NCI-H146 (cell line): Measurements from ENCODE around the gene PSME3.
"Not testable (repeated sequence)": the region's sequence is repeated elsewhere in the genome, so short reads cannot be mapped to it uniquely, and the experiment has no call there.

ENCODE experiments used
- DNase-seq: peaks from one replicate; lab custom pipeline; 2025; lab: John Stamatoyannopoulos, UW

The PSME3 gene

DNA sequence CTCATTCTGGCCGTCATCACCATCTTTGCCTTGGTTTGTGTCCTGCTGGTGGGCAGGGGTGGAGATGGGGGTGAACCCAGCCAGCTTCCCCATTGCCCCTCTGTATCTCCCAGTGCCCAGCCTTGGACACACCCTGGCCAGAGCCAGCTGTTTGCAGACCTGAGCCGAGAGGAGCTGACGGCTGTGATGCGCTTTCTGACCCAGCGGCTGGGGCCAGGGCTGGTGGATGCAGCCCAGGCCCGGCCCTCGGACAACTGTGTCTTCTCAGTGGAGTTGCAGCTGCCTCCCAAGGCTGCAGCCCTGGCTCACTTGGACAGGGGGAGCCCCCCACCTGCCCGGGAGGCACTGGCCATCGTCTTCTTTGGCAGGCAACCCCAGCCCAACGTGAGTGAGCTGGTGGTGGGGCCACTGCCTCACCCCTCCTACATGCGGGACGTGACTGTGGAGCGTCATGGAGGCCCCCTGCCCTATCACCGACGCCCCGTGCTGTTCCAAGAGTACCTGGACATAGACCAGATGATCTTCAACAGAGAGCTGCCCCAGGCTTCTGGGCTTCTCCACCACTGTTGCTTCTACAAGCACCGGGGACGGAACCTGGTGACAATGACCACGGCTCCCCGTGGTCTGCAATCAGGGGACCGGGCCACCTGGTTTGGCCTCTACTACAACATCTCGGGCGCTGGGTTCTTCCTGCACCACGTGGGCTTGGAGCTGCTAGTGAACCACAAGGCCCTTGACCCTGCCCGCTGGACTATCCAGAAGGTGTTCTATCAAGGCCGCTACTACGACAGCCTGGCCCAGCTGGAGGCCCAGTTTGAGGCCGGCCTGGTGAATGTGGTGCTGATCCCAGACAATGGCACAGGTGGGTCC is 18.4 kb downstream of the PSME3 start:
- not testable (repeated sequence) for DNase-seq

DNA sequence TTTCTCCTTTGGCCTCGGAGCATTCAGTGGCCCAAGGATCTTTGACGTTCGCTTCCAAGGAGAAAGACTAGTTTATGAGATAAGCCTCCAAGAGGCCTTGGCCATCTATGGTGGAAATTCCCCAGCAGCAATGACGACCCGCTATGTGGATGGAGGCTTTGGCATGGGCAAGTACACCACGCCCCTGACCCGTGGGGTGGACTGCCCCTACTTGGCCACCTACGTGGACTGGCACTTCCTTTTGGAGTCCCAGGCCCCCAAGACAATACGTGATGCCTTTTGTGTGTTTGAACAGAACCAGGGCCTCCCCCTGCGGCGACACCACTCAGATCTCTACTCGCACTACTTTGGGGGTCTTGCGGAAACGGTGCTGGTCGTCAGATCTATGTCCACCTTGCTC is 19.2 kb downstream of the PSME3 start:
- DNase-seq = no peak

DNA sequence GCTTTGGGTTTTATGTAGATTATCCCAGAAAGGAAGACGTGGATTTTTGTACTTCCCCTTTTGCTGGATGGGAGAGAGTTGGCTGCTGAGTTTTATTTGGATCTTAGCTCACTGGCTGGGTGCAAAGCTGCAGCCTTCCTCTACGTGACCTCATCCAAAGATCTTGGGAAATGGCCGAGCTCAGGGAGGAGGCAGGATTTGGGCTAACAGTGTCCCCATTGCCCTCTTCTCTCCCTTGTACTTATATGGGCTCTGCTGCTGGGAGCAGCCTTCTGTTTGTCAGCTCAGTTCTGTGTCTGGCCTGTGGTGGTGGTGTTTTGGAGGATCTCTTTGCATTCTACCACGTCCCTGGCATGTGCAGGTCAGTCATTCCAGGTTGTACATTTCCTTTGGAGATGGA is 19.8 kb downstream of the PSME3 start:
- no peak for DNase-seq

- DNase-seq = no peak
These were observed 20.4 kb downstream of the PSME3 start for GRCh38 chr17:42853597-42853967.

DNA sequence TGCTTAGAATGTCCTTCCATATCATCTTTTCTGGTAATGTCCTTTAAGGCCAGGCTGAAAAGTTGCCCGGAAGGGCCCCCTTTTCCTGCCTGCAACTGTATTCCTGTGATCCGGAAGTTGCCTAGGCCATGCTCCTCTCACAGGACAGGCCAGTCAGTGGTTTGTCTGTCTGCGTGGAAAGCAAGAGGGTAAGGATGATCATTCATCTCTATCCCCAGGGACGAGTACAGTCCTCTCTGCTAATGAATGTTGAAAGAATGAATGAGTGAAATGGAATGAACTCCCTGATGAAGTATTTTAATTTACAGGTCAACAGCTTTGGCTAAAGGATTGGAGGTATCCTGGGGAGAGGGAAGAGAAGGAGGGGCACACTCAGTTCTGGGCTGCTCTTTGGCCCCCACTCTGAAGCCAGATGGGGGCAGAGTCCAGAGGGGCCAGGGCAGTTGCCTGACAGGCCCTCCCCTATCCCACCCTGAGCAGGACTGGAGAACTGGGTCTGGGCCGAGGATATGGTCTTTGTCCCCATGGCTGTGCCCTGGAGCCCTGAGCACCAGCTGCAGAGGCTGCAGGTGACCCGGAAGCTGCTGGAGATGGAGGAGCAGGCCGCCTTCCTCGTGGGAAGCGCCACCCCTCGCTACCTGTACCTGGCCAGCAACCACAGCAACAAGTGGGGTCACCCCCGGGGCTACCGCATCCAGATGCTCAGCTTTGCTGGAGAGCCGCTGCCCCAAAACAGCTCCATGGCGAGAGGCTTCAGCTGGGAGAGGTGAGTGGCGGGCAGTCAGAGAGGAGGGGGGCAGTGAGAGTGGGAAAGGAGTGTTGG is 21.0 kb downstream of the PSME3 start:
- no peak for DNase-seq

- DNase-seq = no peak
These were observed 21.9 kb downstream of the PSME3 start for GRCh38 chr17:42855048-42855596.

GRCh38 chr17:42856093-42856492 is 22.9 kb downstream of the PSME3 start:
- not testable (repeated sequence) for DNase-seq

DNA sequence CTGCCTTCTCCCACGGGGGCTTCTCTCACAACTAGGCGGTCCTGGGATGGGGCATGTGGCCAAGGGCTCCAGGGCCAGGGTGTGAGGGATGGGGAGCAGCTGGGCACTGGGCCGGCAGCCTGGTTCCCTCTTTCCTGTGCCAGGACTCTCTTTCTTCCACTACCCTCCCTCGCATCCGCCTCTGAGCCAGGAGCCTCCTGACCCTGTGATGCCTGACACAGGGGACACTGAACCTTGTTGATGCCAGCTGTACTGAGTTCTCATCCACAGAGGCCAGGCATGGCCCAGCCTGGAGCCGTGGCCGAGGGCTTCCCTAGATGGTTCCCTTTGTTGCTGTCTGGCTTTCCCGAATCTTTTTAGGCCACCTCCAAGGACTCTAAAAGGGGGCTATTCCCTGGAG is 23.3 kb downstream of the PSME3 start:
- DNase-seq = not testable (repeated sequence)

DNA sequence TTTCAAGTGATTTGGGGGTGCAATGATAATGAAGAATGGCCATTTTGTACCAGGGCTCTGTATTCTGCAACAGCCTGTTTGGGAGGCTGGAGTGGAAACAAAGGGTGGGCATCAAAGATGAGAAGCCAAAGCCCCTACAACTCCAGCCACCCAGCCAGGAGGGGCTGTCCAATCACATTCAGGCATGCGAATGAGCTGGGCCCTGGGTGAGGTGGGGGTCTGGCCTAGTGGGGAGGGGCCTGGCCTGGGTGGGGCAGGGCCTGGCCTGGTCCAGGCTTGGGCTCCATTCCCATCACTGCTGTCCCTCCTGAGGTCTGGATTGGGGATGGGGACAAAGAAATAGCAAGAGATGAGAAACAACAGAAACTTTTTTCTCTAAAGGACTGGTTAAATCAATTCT is 24.2 kb downstream of the PSME3 start:
- DNase-seq = no peak

GRCh38 chr17:42865638-42866094 is 32.5 kb downstream of the PSME3 start:
- no peak for DNase-seq

DNA sequence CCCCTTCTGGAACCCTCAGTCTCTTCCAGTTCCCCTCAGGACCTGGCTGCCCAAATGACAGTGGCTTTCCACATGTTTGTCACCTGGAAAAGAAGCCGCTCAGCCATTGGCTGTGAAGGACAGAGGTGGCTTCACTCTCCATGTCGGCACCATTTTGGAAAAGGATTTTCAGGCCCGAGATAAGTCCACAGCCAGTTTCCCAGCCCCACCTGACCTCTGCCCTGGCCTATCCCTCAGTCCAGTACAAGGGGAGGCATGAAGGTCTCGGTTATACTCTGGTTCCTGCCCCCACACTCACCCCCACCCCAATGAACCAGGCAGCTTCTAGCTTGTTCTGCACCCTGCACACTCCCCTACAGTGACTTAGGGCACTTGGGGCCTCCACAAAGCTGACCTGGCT is 33.0 kb downstream of the PSME3 start:
- DNase-seq = no peak

- no peak for DNase-seq
These were observed 33.7 kb downstream of the PSME3 start for GRCh38 chr17:42866631-42867575.

DNA sequence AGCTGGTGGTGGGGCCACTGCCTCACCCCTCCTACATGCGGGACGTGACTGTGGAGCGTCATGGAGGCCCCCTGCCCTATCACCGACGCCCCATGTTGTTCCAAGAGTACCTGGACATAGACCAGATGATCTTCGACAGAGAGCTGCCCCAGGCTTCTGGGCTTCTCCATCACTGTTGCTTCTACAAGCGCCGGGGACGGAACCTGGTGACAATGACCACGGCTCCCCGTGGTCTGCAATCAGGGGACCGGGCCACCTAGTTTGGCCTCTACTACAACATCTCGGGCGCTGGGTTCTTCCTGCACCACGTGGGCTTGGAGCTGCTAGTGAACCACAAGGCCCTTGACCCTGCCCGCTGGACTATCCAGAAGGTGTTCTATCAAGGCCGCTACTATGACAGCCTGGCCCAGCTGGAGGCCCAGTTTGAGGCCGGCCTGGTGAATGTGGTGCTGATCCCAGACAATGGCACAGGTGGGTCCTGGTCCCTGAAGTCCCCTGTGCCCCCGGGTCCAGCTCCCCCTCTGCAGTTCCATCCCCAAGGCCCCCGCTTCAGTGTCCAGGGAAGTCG is 34.6 kb downstream of the PSME3 start:
- not testable (repeated sequence) for DNase-seq

DNA sequence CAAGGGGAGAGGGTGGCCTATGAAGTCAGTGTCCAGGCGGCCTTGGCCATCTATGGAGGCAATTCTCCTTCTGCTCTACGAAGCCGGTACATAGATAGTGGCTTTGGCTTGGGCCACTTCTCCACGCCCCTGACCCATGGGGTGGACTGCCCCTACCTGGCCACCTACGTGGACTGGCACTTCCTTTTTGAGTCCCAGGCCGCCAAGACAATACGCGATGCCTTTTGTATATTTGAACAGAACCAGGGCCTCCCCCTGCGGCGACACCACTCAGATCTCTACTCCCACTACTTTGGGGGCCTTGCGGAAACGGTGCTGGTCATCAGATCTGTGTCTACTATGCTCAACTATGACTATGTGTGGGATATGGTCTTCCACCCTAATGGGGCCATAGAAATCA is 35.1 kb downstream of the PSME3 start:
- DNase-seq = no peak

GRCh38 chr17:42871647-42872046 is 38.5 kb downstream of the PSME3 start:
- DNase-seq = no peak

DNA sequence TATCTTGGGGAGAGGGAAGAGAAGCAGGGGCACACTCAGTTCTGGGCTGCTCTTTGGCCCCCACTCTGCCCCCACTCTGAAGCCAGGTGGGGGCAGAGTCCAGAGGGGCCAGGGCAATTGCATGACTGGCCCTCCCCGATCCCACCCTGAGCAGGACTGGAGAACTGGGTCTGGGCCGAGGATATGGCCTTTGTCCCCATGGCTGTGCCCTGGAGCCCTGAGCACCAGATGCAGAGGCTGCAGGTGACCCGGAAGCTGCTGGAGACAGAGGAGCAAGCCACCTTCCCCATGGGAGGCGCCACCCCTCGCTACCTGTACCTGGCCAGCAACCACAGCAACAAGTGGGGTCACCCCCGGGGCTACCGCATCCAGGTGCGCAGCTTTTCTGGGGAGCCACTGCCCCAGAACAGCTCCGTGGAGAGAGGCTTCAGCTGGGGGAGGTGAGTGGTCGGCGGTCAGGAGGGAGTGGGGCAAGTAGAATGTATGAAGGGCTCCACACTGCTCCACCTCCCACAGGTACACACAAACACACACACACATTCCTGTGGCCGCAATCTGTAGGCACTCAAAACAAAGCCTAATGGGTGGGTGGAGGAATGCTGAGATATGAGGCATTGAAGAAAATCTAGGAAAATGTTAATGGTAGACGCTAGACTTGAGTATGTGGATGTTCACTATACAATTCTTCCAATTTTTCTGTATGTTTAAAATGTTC is 39.2 kb downstream of the PSME3 start:
- no peak for DNase-seq

DNA sequence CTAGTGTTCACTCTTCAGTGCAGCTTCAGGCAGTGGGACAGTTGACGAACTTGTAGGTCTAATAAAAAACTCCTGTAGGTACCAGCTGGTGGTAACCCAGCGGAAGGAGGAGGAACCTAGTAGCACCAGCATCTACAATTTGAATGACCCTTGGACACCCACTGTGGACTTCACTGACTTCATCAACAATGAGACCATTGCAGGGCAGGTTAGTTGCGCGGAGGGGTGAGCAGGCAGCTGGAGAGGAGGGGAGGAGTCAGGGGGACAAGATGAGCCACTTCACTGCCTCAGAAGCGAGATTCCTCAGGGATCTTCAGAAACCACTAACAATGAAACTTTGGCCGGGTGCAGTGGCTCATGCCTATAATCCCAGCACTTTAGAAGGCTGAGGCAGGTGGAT is 40.1 kb downstream of the PSME3 start:
- no peak for DNase-seq

DNA sequence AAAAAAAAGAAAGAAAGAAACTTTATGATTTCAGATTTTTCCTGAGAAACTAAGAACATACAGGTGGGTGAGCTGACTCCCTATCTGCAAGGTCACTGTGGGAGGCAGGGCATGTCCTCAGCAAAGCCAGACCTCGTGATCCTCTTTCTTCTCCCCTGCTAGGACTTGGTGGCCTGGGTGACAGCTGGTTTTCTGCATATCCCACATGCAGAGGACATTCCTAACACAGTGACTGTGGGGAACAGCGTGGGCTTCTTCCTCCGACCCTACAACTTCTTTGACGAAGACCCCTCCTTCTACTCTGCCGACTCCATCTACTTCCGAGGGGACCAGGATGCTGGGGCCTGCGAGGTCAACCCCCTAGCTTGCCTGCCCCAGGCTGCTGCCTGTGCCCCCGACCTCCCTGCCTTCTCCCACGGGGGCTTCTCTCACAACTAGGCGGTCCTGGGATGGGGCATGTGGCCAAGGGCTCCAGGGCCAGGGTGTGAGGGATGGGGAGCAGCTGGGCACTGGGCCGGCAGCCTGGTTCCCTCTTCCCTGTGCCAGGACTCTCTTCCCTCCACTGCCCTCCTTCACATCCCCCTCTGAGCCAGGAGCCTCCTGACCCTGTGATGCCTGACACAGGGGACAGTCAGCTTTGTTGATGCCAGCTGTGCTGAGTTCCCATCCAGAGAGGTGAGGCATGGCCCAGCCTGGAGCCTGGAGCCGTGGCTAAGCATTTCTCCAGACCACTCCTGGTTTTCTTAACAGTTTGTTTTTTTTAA is 40.9 kb downstream of the PSME3 start:
- DNase-seq = not testable (repeated sequence)

DNA sequence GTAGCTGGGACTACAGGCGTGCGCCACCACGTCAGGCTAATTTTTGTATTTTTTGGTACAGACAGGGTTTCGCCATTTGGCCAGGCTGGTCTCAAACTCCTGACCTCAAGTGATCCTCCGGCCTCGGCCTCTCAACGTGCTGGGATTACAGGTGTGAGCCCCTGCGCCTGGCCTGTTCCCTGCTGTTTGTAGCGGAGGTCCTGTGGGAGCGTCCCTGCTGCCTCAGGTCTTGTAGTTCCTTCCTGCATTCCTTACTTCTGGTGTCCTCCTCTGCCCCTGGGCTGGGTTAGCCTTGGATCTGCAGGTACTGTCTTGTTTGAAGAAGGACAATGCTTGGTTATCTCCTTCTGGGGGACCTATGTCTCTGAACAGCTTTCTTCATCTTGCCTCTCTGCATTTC is 43.8 kb downstream of the PSME3 start:
- no peak for DNase-seq
